Measurements from ENCODE around the gene CACNA1C.

Gene CACNA1C

GRCh38 chr12:2297658-2298057, 244.9 kb downstream of the CACNA1C start:
- DNase-seq (ENCODE audit: low read depth in 2 of 2) = no peak

- no peak for DNase-seq (ENCODE audit: low read depth in 2 of 2)
Observed at GRCh38 chr12:2298556-2299200, 245.9 kb downstream of the CACNA1C start.

GRCh38 chr12:2299206-2299605, 246.4 kb downstream of the CACNA1C start:
- DNase-seq (ENCODE audit: low read depth in 2 of 2) = no peak

GRCh38 chr12:2300168-2300567, 247.4 kb downstream of the CACNA1C start:
- DNase-seq (ENCODE audit: low read depth in 2 of 2) = no peak

GRCh38 chr12:2300886-2301285, 248.1 kb downstream of the CACNA1C start:
- no peak for DNase-seq (ENCODE audit: low read depth in 2 of 2)

- DNase-seq (ENCODE audit: low read depth in 2 of 2) = no peak
Observed at GRCh38 chr12:2301531-2302461, 249.0 kb downstream of the CACNA1C start.

GRCh38 chr12:2302711-2303580, 250.2 kb downstream of the CACNA1C start:
- DNase-seq (ENCODE audit: low read depth in 2 of 2) = no peak

GRCh38 chr12:2304223-2304622, 251.4 kb downstream of the CACNA1C start:
- DNase-seq (ENCODE audit: low read depth in 2 of 2) = no peak

- no peak for DNase-seq (ENCODE audit: low read depth in 2 of 2)
Observed at GRCh38 chr12:2306012-2306411, 253.2 kb downstream of the CACNA1C start.

- DNase-seq (ENCODE audit: low read depth in 2 of 2) = no peak
Observed at GRCh38 chr12:2306735-2307134, 253.9 kb downstream of the CACNA1C start.

GRCh38 chr12:2307550-2307949, 254.8 kb downstream of the CACNA1C start:
- DNase-seq (ENCODE audit: low read depth in 2 of 2) = no peak

- DNase-seq (ENCODE audit: low read depth in 2 of 2) = no peak
Observed at GRCh38 chr12:2309647-2310046, 256.9 kb downstream of the CACNA1C start.

- DNase-seq (ENCODE audit: low read depth in 2 of 2) = peak; percentile 94 to 95
Observed at GRCh38 chr12:2311020-2311778, 258.4 kb downstream of the CACNA1C start.

GRCh38 chr12:2312175-2312574, 259.4 kb downstream of the CACNA1C start:
- no peak for DNase-seq (ENCODE audit: low read depth in 2 of 2)

GRCh38 chr12:2312770-2313169, 260.0 kb downstream of the CACNA1C start:
- no peak for DNase-seq (ENCODE audit: low read depth in 2 of 2)

GRCh38 chr12:2314492-2314891, 261.7 kb downstream of the CACNA1C start:
- no peak for DNase-seq (ENCODE audit: low read depth in 2 of 2)

- DNase-seq (ENCODE audit: low read depth in 2 of 2) = no peak
Observed at GRCh38 chr12:2317772-2318171, 265.0 kb downstream of the CACNA1C start.

- no peak for DNase-seq (ENCODE audit: low read depth in 2 of 2)
Observed at GRCh38 chr12:2318286-2318685, 265.5 kb downstream of the CACNA1C start.

GRCh38 chr12:2319136-2319535, 266.3 kb downstream of the CACNA1C start:
- no peak for DNase-seq (ENCODE audit: low read depth in 2 of 2)

GRCh38 chr12:2319737-2320506, 267.1 kb downstream of the CACNA1C start:
- peak; percentile 54 to 56 for DNase-seq (ENCODE audit: low read depth in 2 of 2)

GRCh38 chr12:2320841-2321240, 268.1 kb downstream of the CACNA1C start:
- no peak for DNase-seq (ENCODE audit: low read depth in 2 of 2)
